ENCODE data around the gene MKRN2OS.

- TF ChIP-seq USF1 (CRISPR knock-in tag; IDR thresholded peaks at IDR 0.05) (no peak), FOXP1 (CRISPR knock-in tag; IDR thresholded peaks at IDR 0.05; ENCODE audit: borderline replicate concordance) (no peak), CTCF (IDR thresholded peaks at IDR 0.05) (no peak), NR1H2 (CRISPR knock-in tag; IDR thresholded peaks at IDR 0.05) (no peak), USF2 (CRISPR knock-in tag; IDR thresholded peaks at IDR 0.05) (no peak), CREB1 (CRISPR knock-in tag; IDR thresholded peaks at IDR 0.05) (no peak)
Measured at GRCh38 chr3:12553921-12554391, 8.7 kb upstream of the MKRN2OS start.

Measured in WTC11 (cell line).